B cell (primary cell): ENCODE results near the gene GNAS.

Source experiments
- CTCF ChIP-seq: fragments of 200-600 bp; IDR thresholded peaks from one replicate; pipeline ENCODE4 v1.8.0; 2022; ENCODE audit warnings: antibody characterized with exemption, mild to moderate bottlenecking
- EZH2 ChIP-seq: IDR thresholded peaks from 2 replicates; pipeline ENCODE4 v1.6.1; 2012; ENCODE audit warnings: borderline replicate concordance, low read depth, mild to moderate bottlenecking, moderate library complexity, low read length; ENCODE audit not compliant: insufficient read depth, poor library complexity, severe bottlenecking

DNA sequence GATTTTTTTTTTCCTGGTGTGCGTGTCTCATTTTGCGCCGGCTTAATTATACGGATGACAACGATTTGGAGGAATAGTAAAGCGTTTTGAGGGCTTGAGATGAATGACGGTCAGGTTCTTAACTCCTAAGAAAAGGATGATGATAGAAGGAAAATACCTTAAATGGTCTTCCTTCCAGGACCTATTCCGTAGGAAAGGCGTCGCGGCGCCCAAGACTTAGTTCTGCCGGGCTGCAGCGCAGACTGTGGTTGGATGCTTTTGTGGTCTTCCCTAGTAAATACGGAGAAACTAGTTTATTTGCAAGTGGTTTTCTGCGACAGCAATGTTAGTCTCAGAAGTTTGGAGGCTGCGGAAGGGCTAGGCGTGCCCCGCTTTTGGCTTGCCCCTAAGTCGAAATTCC is 10.2 kb upstream of the GNAS start:
- TF ChIP-seq CTCF: no peak
- TF ChIP-seq EZH2: no peak
